HepG2 (cell line): ENCODE results near the gene ZKSCAN8. TPM values are rescaled to one million over a fixed set of nuclear protein-coding genes. Genes with fewer than 3 reads are reported as not detected.

Source experiments
- ATAC-seq: fragments of 200-7000 bp; cut with Tn5 transposase; 3 replicates; pipeline ENCODE4 v1.9.1; 2020; ENCODE audit warnings: mild to moderate bottlenecking, moderate library complexity
- BruUV-seq: library from RNA; stranded (reverse); fragments of 400-500 nt; replicated peaks from 2 replicates; lab custom pipeline; 2021; lab: Mats Ljungman, UMichigan
- CTCF ChIA-PET: fragments of 300-600 bp; formaldehyde crosslinking; extraction: SDS; loops from one replicate; lab custom pipeline; 2021; ENCODE audit warnings: low total read pairs, inconsistent platforms, low intra/inter-chr PET ratio; lab: Yijun Ruan, JAX
- POLR2A ChIA-PET: fragments of 350-600 bp; sonication (Branson Sonifier 250); formaldehyde crosslinking; loops from one replicate; lab custom pipeline; 2020; ENCODE audit warnings: antibody characterized with exemption, inconsistent platforms; lab: Yijun Ruan, JAX
- DNase-seq: peaks from one replicate; pipeline ENCODE4 v3.0.0-alpha.2; 2015; ENCODE audit warnings: low spot score
- FAIRE-seq: peaks from 3 replicates; lab custom pipeline; 2011; peaks lifted over from hg19 to GRCh38; lab: Jason Lieb, UNC
- H2AFZ ChIP-seq: one replicate; pipeline ENCODE4 v1.6.1; 2011; ENCODE audit warnings: low read length, inconsistent platforms
- H3K27ac ChIP-seq: fragments of 300-600 bp; 3 replicates; pipeline ENCODE4 v1.8.0; 2011; ENCODE audit warnings: mixed run types, mild to moderate bottlenecking, mixed read lengths, low read length, inconsistent platforms; ENCODE audit not compliant: insufficient read depth; ENCODE audit errors: extremely low read length
- H3K27me3 ChIP-seq, 2 experiments: fragments of 200-600 bp in 1 of 2; 2 replicates in 1 of 2; 3 replicates in 1 of 2; pipeline versions ENCODE4 v1.6.0 to v1.8.0; 2011; ENCODE audit warnings: low read length in 2 of 2, mild to moderate bottlenecking in 2 of 2, moderate library complexity in 2 of 2, inconsistent platforms in 1 of 2; ENCODE audit not compliant: insufficient read depth in 2 of 2, control insufficient read depth in 1 of 2
- H3K36me3 ChIP-seq, 2 experiments: fragments of 200-600 bp in 1 of 2; replicated peaks in 1 of 2; 2 replicates in 1 of 2; 3 replicates in 1 of 2; pipeline versions ENCODE4 v1.5.1 to v1.8.0; 2011; ENCODE audit warnings: low read length in 2 of 2, inconsistent platforms in 1 of 2; ENCODE audit not compliant: insufficient read depth in 2 of 2, control insufficient read depth in 1 of 2
- H3K4me1 ChIP-seq: 2 replicates; pipeline ENCODE4 v1.5.1; 2012; ENCODE audit warnings: low read length, inconsistent platforms; ENCODE audit not compliant: insufficient read depth
- H3K4me2 ChIP-seq: 2 replicates; pipeline ENCODE4 v1.6.0; 2011; ENCODE audit warnings: low read depth, low read length, inconsistent platforms
- H3K4me3 ChIP-seq, 3 experiments: fragments of 200-600 bp in 1 of 3; sonication (generic), shearing (Covaris generic) in 1 of 3; replicated peaks in 1 of 3; 2 replicates each; pipeline ENCODE4 v1.5.1; 2011 to 2016; ENCODE audit warnings: low read length in 3 of 3, inconsistent platforms in 2 of 3, low read depth in 2 of 3, mild to moderate bottlenecking in 2 of 3, control low read depth in 1 of 3, mixed read lengths in 1 of 3; ENCODE audit not compliant: insufficient read depth in 1 of 3
- H3K79me2 ChIP-seq: one replicate; pipeline ENCODE4 v1.6.1; 2011; ENCODE audit warnings: low read length, inconsistent platforms; ENCODE audit not compliant: insufficient read depth
- H3K9ac ChIP-seq: 2 replicates; pipeline ENCODE4 v1.6.0; 2011; ENCODE audit warnings: mild to moderate bottlenecking, low read depth, low read length, inconsistent platforms; ENCODE audit not compliant: insufficient read depth
- H3K9me3 ChIP-seq: 2 replicates; pipeline ENCODE4 v1.5.1; 2012; ENCODE audit warnings: mild to moderate bottlenecking, low read length
- H4K20me1 ChIP-seq: 2 replicates; pipeline ENCODE4 v1.6.0; 2011; ENCODE audit warnings: inconsistent platforms, mild to moderate bottlenecking, low read length, moderate library complexity; ENCODE audit not compliant: insufficient read depth
- HMGA1 ChIP-seq: sonication (generic); formaldehyde crosslinking; conservative IDR thresholded peaks from 2 replicates; pipeline ENCODE4 v1.4.0; 2020; ENCODE audit warnings: missing genetic modification reagents
- IRF2 ChIP-seq: IDR thresholded peaks from 2 replicates; pipeline ENCODE4 v1.6.1; 2018; ENCODE audit warnings: missing genetic modification reagents, missing compliant biosample characterization
- MAFF ChIP-seq: IDR thresholded peaks from 2 replicates; pipeline ENCODE4 v1.6.1; 2011; ENCODE audit warnings: low read depth, low read length, improper control_type of control experiment
- MAFK ChIP-seq, 2 experiments: IDR thresholded peaks in 1 of 2; conservative IDR thresholded peaks in 1 of 2; 2 replicates each; pipeline ENCODE4 v1.6.1; 2011; ENCODE audit warnings: improper control_type of control experiment in 2 of 2, low read length in 2 of 2
- RBFOX2 ChIP-seq: fragments of 200-400 bp; formaldehyde crosslinking; IDR thresholded peaks from 2 replicates; pipeline ENCODE4 v1.6.1; 2017; ENCODE audit warnings: low read depth, mild to moderate bottlenecking, low read length
- WGBS: methylation state at CpG from one replicate; pipeline ENCODE4 v1.1.6; 2017; ENCODE audit warnings: low lambda C conversion rate; 5-methylcytosine and 5-hydroxymethylcytosine counted together
- in situ Hi-C: cut with HindIII; loops from 2 replicates; pipeline ENCODE4 v1.10.0; 2017; ENCODE audit warnings: low pct_unique_long_range_greater_than_20kb; ENCODE audit not compliant: extremely low pct_ligation_motif_present
- intact Hi-C: fragments of 100-400 bp; cut with micrococcal nuclease; formaldehyde crosslinking; loops from one replicate; pipeline ENCODE4 v1.10.0; 2022; ENCODE audit not compliant: unreplicated experiment
- polyA plus RNA-seq, 8 experiments: library from polyadenylated mRNA; depleted of rRNA in 3 of 8; stranded (reverse) in 7 of 8; unstranded in 1 of 8; fragments of >200 nt; fragmentation: Illumina TruSeq in 4 of 8; extraction: Trizol in 4 of 8; gene quantifications; 2 replicates each; pipeline versions ENCODE4 v1.2.1 to v1.2.3, GENCODE V29; 2011 to 2016; ENCODE audit warnings: low read depth in 4 of 8, missing spikeins in 1 of 8, mixed read lengths in 1 of 8; ENCODE audit not compliant: insufficient read depth in 1 of 8
- total RNA-seq, 5 experiments: library from RNA; depleted of rRNA; stranded (reverse); fragments of >200 nt; fragmentation: Illumina TruSeq; extraction: Trizol; gene quantifications; 2 replicates each; pipeline ENCODE4 v1.2.3, GENCODE V29; 2016; ENCODE audit warnings: low read depth in 1 of 5

Gene ZKSCAN8
- total and polyA plus RNA-seq, 2 of the 13 experiments (the other 11 are each of a cell fraction or from before 2014, with no cell fraction given), result 12.4 to 20.9 TPM

GRCh38 chr6:28153546-28153945 is 11.9 kb downstream of the ZKSCAN8 start:
- ATAC-seq (no peak), FAIRE-seq (no peak), DNase-seq (no peak)
- Histone ChIP-seq H2AFZ (no peak overlapping the region), H3K79me2 (no peaks in the 10 kb centered on the region), H3K9me3 (no peaks in the 10 kb centered on the region), H3K27ac (no peak overlapping the region), H3K4me3 (no peak overlapping the region), H3K27me3 (no peaks in the 10 kb centered on the region), H3K4me2 (no peak overlapping the region), H4K20me1 (no peaks in the 10 kb centered on the region), H3K4me1 (no peaks in the 10 kb centered on the region), H3K9ac (no peak overlapping the region), H3K36me3 (peaks cover 39 to 78% of the 10 kb centered on the region in 2 experiments)
- 100% methylated on average over 1 of the region's 1 CpG for WGBS
- intact Hi-C loops, result no loop called here
- CTCF ChIA-PET, result no interaction called here
- in situ Hi-C loops, result no loop called here
- POLR2A ChIA-PET, result interaction anchor here (0.8 to 1.1 kb wide), 2 partner anchors 8 to 12 kb away, joined by 5 to 7 read pairs; partner anchors contain the start of gene ZKSCAN8
- no peak for TF ChIP-seq HMGA1 (CRISPR knock-in tag)
- TF ChIP-seq RBFOX2, result 0 out of 2 replicates have a peak, but pooled peaks have one; percentile 29
- BruUV-seq, result no TSS peak

- Histone ChIP-seq H3K4me3 (no peak overlapping the region), H3K27me3 (no peaks in the 10 kb centered on the region), H3K36me3 (peaks cover 33 to 72% of the 10 kb centered on the region in 2 experiments), H3K27ac (no peak overlapping the region), H3K9ac (no peak overlapping the region), H2AFZ (no peak overlapping the region), H3K79me2 (no peaks in the 10 kb centered on the region), H3K4me1 (no peaks in the 10 kb centered on the region), H3K4me2 (no peak overlapping the region), H4K20me1 (no peaks in the 10 kb centered on the region), H3K9me3 (no peaks in the 10 kb centered on the region)
- POLR2A ChIA-PET, result interaction anchor here (1.1 kb wide), 1 partner anchor 13 kb away, joined by 7 read pairs; the partner anchor contains the start of gene ZKSCAN8
- in situ Hi-C loops (no loop called here), intact Hi-C loops (no loop called here)
- no peak for TF ChIP-seq IRF2 (CRISPR knock-in tag)
- peak; percentile 44; the same call in 1 of the 2 replicates for TF ChIP-seq MAFF
- TF ChIP-seq MAFK (conservative IDR thresholded peaks at IDR 0.05 in 1 of 2, IDR thresholded peaks at IDR 0.05 in 1 of 2; ENCODE audit: low read length in 2 of 2), result peak; percentile 45 to 73
- ATAC-seq, result no peak
- DNase-seq, result no peak
- CTCF ChIA-PET, result no interaction called here
- no TSS peak for BruUV-seq
- no peak for FAIRE-seq
These were observed 12.7 kb downstream of the ZKSCAN8 start for GRCh38 chr6:28154357-28154756.
